HG03175 (cell line): ENCODE measurements around the gene NCS1.
A peak's percentile ranks its signal among the peaks of the same experiment; 100 is the strongest.

Experiments
- ATAC-seq: cut with Tn5 transposase; IDR thresholded peaks from one replicate; pipeline ENCODE4 v1.9.1; 2021; ENCODE audit warnings: mild to moderate bottlenecking, moderate library complexity; ENCODE audit not compliant: unreplicated experiment

NCS1 gene

DNA sequence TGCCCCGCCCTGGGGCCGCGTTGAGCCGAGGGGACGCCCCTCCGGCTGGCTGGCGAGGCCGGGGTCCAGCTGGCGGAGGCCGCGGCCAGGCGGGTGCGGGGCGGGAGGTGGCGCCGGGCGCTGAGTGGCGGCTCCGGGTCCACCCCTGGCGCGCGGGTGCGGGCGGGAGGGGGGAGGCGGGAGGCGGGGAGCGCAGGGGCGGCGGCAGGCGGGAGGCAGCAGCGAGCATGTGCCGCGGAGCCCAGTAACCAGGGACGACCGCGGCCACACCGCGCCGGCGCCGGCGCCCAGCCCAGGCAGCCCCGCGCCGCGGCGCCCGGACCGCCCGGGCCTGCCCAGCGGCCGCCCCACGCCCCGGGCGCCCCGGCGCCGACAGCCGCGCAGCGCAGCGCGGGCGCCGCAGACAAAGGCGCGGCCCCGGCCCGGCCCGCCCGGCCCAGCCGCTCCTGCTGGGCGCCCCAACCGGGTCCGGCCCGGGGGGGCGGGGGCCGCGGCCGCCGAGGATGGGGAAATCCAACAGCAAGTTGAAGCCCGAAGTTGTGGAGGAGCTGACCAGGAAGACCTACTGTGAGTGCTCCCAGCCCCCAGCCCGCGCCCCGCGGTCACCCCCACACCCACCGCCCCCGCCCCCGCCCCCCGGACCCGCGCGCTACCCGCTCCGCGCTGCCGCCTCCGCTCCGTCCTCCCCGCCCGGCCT is at the start of gene NCS1:
NCS1 (plus strand) TSS at position 244 of the 697 bp plus-strand sequence; CDS start at position 504, 260 bp downstream.
- no peak for ATAC-seq

DNA sequence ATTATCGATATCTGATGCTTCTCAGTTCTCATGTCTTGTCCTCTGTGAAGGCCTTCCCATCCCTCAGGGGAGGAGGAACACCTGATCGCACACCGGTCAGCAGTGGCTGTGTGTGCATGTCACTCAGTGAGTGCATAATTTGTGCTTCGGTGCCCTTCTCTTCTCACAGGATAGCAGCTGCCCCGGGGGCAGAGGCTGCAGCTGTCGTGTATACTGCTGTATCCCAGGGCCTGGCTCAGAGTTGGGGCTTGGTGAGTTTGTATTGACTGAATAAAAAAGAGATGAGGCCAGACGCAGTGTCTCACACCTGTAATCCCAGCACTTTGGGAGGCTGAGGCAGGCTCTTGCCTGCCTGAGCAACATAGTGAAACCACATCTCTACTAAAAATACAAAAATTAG is 49.7 kb upstream of the NCS1 start:
- no peak for ATAC-seq

DNA sequence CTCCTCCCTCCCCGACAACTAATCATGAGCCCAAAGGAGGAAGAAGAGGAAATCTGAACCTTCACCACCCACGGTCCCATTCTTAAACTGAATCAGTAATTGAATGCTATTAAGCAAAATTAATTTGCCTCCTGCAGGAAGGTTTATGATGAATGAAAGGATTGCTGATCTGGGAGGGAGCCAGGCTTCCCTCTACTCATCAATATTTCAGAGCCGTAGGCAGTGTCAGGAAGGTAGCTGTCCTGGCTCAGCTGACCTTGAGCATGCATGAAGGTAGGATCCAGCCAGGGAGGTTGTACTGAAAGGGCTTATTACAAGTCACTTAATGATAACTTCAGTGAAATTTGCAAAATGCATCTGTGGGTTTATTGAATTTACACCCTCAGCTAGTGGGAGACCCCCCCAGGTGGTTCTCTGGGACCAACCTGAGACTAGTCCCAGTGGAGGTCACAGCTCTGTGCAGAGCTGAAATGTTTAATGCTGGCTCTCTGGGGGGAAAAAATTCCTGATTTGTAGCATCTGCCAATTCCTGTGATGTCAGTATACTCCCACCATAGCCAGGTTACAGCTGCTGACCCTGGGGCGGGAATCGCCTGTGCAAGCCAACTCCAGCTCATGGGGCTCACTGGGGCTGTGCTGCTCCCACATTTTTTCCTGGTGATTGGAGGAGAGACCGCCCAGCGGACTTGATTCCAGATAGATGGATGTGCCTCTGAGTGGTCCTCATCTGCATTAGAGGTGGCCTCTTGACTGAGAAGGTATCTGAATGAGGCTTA is 47.9 kb upstream of the NCS1 start:
- ATAC-seq = no peak

DNA sequence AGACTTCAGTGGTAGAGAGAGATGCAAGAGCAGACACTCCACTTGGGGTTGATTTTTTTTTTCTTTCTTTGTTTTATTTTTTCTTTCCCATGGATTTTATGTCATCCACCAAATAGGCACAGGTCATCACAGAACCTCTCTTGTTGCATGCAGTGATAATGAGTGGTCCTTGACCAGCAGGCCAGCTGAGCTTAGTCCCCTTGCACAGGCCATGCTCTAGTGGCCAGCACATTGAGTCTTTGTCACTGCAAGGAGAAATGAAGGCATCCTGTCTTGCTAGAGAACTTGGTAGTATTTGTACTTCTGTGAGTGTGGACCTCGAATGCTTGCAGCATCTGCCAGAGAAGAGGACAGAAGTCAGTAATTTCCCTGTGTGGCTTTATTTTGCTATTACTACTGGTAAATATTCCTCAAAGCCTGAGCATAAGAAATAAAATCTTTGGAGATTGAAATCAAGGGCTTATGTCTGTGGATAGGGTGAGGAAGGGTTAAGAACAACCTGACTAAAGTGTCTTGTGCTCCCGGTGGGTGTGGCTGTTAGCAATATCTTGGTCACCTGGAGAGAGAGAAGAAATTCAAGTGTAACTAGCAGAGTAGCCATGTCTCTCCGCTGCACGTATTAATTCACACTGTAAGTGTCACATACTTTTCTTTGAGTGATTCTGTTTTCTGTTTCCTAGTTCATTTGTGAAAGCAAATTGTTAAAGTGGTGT is 45.3 kb upstream of the NCS1 start:
- ATAC-seq = no peak

DNA sequence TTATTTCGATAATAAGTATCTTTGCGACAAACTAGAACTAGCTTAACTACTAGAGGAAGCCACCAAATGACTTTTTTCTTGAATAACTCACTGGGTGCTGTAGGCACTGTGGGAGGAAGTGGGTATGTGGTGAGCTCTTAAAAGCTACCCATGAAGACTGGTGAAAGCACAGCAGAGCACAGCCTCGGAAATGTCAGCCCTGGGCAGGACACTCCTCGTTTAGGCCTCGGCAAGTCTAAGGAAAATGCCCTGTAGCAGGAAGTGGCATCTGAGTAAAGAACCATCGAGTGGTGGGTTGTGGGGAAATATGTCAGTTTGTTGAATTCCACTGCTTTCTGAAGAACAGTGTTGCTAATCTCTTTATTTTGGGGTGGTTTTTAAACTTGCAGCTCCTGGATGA is 44.0 kb upstream of the NCS1 start:
- ATAC-seq = peak; percentile 68

DNA sequence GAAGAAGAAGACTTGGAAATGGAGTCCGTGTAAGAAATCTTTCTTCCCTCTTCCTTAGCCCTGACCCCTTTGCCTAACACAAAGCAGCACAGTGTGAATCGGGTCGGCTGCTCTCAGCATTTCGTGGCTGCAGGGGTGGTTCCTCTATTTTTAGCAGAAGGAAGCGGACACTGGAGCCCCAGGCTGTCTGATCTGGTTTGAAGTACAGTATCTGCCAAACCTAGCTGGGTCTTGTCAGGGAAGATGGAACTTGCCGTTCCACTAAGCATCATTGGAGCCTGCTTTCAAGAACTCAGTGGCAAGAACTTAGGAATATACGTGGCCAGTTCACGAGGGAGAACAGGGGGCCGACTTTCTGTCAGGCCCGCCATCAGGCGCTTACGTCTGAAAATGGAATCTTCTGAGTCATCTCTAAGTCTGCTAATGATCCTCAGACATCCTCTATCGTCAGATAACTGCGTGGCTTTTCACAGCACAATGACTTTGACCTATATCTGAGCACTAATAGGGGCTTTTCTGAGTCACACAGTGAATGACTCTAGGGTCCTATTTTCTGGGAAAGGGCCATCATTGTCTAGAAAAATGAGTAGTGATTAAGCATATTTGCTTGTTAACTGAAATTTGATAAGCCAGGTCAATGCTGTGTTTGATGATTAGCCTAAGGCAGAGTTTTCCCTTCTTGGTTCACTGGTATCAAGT is 43.3 kb upstream of the NCS1 start:
- ATAC-seq = peak; percentile 71

DNA sequence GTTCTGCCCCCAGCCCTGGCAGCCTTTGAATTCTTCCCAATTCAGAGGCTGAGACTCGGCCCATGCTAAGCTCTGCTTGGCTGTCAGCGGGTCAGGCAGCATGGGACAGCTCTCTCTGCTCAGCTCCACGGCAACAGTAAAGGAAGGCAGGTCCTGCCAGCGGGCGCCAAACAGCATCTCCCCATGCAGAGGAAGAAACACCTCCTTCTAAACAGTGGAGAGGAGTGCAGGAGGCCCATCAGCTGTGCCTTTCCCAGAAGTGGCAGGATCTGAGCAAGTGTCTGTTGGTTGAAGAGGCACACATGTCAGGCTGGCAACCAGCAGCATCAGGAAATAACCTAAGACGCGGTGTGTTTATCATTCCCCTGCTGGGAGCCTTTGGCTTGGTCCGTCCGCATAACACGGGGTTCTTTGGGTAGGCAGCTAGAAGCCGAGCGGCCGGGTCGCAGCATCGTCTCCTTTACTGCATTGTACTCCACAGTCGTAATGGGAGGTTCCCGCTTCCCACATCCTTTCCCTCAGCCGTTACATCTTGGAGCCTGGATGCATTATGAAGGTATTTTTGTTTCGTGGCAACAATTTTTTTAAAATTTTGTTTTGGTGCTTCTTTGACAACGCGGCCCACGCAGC is 42.7 kb upstream of the NCS1 start:
- ATAC-seq = peak; percentile 12

DNA sequence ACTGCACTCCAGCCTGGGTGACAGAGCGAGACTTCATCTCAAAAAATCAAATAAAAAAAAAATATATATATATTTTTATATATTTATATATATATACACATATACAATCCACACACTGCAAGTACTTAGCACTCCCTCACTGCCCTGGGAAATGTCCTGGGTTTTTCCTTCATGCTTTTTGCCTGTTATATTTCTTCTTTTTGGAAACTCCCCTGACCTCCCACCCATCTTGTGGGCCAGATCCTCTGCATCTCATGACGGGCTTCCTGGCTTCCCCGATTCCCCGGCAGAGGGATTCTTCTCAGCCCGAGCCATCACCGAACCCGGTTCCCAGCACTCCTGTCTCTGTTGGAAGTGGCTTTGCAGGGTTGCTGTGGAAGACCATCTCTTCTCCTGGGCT is 39.5 kb upstream of the NCS1 start:
- no peak for ATAC-seq

DNA sequence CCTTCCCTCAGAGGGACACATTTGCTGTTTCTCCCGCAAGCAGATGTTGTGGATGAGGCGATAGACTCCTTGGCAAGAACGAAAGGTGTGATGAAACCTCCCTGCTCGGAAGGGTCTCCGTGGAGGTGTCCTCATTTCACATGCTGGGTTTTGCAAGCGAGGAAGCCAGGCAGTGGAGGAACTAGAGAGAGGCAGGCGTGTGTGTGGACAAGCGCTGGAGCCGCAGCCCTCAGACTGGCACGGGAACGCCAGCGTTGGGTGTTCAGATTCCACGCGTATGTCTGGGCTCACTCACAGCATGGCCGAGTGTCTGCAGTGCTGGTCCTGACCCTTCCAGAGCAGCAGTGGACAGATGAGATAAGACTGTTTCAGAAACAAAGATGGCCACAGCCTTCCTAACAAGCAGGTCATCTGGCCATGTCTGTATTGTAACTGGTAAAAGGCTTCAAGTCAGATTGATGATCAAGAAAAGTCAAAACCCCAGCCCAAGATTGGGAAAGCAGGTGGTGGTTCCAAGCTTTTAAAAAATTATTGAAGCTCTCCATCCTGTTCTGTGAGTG is 35.0 kb upstream of the NCS1 start:
- no peak for ATAC-seq

DNA sequence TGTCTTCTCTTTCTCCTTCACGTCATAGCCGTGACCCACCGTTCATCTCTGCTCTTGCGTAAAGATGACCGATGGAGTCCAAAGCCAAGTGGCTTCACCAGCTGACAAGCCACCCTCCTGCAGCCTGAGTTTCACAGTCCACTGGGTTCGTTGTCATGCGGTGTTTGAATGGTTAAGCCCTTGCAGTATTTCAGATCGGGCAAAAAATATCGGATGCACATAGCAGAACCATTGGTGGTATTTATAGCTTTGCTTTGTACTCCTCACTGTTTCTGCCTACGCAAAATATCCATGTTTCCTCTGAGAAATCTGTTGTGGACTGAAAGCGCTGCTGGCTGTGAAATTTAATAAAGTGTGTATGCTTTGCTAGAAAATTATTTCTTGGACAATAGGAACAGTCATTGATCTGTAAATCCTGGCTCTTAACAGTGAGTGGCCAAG is 34.5 kb upstream of the NCS1 start:
- ATAC-seq = no peak

DNA sequence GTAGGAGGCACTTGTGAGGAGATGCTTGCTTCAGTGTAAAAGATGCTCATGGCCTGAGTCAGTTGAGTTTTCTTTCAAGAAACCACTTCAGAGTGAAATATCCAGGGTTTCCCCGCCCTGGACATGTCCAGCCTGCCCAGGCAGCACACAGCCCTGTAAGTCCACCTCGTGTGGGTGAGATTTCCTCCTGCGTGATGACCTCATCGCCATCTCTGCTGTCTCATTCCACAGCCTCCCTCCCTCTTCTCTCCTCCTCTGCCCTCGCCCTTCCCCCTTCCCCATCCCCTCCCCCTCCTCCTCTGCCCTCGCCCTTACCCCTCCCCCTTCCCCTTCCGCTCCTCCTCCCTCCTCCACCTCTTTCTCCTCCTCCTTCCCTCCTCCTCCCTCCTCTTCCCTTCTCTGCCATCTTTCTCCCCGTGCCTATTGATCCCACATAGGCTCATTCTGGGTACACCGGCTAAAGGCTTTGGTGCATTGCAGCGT is 34.0 kb upstream of the NCS1 start:
- ATAC-seq = no peak

DNA sequence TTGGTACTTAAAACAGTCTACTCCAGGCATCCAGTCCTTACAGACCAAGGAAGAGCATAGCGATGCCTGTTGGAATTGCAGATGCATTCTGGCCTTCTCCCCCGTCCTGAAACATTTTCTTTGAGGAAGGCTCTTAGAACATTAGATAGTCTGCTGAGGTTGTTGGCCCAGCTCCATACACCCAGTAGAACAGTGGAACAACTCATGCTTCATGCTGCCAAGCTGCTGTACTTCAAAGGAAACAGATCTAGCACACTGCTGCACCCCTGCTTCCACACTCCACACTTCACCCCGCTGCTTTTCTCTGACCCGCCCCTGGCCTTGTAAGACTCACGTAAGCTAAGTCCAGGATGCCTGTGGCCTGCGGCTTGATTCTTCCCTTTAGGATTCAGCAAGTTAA is 33.4 kb upstream of the NCS1 start:
- ATAC-seq = no peak

DNA sequence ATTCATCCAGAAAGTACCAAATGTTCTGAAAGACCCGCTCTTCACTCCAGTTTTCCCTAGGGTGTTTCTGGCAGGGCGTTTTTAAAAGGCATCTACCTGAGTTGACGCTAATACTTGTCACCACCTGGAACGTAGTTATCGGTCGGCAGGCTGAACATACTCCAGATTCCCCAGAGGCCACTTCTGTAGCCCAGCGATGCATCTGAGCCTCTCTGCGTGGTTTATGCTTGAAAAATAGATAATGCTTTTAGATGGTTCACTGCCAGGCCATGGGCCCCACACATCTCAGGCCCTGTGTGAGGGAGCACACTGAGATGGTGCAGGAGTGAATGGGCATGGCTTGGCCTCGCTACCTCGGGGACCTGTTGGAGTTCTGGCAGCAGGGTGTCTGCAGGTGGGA is 33.0 kb upstream of the NCS1 start:
- ATAC-seq = no peak

DNA sequence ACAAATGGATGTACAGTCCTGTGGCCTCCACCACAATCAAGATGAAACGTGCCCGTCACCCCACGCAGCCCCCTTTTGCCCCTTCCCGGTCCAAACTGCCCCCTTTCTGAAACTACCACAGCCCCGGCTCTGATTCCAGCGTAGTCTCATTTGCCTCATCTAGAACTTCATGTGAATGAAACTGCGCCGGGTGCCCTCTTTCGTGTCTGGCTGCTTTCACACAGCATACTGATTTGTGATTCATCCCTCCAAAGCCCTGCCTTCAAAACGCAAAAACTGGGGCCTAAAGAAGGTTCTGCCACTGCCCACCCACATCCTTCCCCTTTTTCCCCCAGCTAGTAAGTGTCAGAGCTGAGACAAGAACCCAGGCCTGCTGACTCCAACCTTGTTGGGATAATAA is 31.5 kb upstream of the NCS1 start:
- ATAC-seq = no peak

DNA sequence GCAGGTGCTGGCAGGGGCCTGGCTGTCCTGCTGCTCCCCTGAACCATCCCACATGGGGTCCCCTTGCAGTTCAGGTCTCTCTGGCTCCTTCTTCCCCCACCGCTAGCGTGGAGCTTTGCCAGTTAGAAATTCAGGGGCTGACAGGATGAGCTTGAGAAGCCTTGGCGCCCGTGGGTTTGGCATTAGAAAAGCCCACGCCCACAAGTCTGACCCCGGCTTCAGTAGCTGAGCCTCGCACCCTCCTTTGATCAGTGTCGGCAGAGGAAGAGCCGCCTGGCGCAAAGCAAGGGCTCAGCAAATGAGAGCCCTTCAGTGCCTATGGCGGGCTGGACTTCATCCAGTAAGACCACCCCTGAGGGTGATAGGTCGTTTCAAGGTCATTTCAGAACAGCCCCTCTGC is 30.1 kb upstream of the NCS1 start:
- ATAC-seq = no peak

DNA sequence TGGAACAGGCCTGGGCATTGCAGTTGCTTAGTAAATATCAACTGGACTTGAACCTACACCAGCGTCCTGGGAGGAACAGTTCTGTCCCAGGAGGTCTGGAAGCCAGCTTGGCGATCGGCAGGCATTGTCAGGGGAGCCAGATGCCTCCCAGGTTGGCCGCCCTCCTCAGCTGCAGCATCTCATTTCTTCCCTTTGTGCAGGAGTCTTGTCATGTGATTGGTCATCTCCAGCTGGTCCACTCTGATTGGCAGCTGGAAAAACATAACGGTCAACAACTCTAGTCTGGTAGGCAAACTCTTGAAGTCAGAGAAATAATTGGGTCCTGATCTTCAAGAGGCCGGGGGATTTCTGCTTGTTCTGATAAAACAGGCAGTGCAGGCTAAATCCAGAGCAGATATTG is 29.6 kb upstream of the NCS1 start:
- ATAC-seq = no peak

DNA sequence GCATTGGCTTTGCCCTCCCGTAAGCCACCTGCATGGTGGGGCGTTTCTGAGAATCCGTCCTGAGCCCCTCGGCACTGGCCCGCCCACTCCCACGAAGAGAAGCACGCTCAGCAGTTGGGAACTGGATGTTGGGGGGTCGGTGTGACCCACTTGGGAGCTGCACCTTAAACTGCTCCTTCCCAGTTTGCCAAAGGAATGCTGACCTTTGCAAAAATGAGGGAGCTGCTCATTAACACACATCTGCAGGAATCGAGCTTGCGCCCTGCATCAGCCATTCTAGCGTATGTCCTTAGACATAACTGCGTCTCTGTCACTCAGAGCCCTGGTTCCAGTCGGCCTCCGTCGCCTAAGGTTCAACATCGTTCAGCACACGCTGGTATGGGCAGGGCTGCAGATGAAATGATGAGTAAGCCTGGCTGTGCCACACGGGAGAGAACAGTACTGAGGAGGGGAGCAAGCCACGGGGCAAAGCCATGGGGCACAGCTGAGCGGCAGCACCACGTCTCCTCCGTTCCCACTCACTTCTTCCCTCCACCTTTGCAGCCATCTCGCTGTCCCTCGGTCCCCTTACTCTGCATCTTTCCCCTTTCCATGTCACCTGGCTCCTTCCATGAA is 28.8 kb upstream of the NCS1 start:
- no peak for ATAC-seq

DNA sequence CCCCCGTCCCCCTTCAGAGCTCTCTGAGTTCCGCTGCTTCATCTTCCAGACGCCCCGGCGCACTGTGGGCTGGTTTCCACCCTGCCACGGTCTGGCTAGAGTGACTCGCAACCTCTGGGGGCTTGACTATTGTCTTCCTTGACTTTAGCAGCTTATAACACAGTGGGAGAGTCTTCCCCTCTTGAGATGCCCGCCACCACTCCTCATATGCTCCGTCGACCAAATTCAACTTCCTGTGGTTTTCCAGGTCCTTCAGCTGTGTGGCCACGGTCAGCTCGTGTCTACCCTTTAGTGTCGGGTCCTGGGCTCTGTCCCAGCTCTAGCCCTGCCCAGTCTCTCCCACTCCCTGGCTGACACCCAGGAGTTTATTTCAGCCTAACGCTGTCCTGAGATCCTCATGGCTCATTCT is 28.2 kb upstream of the NCS1 start:
- no peak for ATAC-seq

DNA sequence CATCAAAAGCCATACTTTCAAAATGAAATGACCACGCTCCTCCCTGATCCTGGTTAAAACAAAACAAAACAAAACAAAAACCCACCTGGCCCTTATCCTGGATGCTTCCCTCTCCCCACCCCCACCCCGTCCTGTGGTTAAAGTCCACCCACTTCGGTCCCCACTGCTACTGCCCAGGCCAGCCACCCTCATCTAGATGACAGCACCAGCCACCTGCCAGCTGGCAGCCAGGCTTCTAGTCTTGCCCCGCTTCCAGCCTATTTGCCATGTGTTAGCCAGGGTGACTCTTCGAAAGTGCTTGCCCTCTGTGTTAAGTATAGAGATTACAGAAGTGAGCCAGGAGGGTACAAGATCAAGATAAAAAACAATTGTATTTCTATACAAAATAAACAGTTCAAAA is 27.5 kb upstream of the NCS1 start:
- ATAC-seq = no peak

DNA sequence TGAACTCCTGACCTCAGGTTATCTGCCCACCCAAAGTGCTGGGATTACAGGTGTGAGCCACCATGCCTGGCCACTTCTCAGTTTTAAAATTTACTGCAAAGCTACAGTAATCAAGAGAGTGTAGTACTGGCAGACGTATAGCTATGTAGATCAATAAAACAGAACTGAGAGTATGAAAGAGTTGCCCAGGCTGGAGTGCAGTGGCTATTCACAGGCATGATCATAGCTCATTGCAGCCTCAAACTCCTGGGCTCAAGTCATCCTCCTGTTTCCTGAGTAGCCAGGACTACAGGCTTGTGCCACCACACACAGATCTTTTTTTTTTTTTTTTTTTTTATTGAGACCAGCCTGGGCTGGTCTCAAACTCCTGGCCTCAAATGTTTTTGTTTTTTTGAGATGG is 26.5 kb upstream of the NCS1 start:
- ATAC-seq = no peak
